ENCODE measurements around the gene GPC4. TPM values are rescaled to one million over a fixed set of nuclear protein-coding genes. Genes with fewer than 3 reads are reported as not detected.
"Not testable (repeated sequence)": the region's sequence is repeated elsewhere in the genome, so short reads cannot be mapped to it uniquely, and the experiment has no call there.

The GPC4 gene
- total RNA-seq, 3 donors from 2014 or later: 0.10 to 0.13 (median 0.11) TPM

GRCh38 chrX:133323431-133323830 is 91.9 kb downstream of the GPC4 start:
- H3K36me3 Mint-ChIP-seq (ENCODE audit: insufficient read depth): no peaks in the 10 kb centered on the region
- no peak overlapping the region for H3K4me3 Mint-ChIP-seq
- ATAC-seq (no peak), DNase-seq (no peak)
- no peaks in the 10 kb centered on the region for H3K4me1 Mint-ChIP-seq (ENCODE audit: low read depth)
- H3K27me3 Mint-ChIP-seq (ENCODE audit: low read depth): no peaks in the 10 kb centered on the region
- no peaks in the 10 kb centered on the region for H3K9me3 Mint-ChIP-seq

- not testable (repeated sequence) for H3K4me1 Mint-ChIP-seq (ENCODE audit: low read depth); H3K9me3 Mint-ChIP-seq; DNase-seq
Observed at GRCh38 chrX:133322269-133322668, 93.0 kb downstream of the GPC4 start.

GRCh38 chrX:133321451-133321850 is 93.8 kb downstream of the GPC4 start:
- DNase-seq (no peak), ATAC-seq (no peak)
- Mint-ChIP-seq H3K4me1 (ENCODE audit: low read depth) (no peaks in the 10 kb centered on the region), H3K4me3 (no peak overlapping the region), H3K27me3 (ENCODE audit: low read depth) (no peaks in the 10 kb centered on the region), H3K36me3 (ENCODE audit: insufficient read depth) (no peaks in the 10 kb centered on the region), H3K9me3 (no peaks in the 10 kb centered on the region)

More at GRCh38 chrX:133322269-133322668, 93.0 kb downstream of the GPC4 start:
- not testable (repeated sequence) for H3K36me3 Mint-ChIP-seq (ENCODE audit: insufficient read depth); H3K4me3 Mint-ChIP-seq; ATAC-seq; H3K27me3 Mint-ChIP-seq (ENCODE audit: low read depth)

GRCh38 chrX:133314281-133314680 is 101.0 kb downstream of the GPC4 start:
- Mint-ChIP-seq H3K9me3 (no peaks in the 10 kb centered on the region), H3K4me1 (ENCODE audit: low read depth) (no peaks in the 10 kb centered on the region), H3K4me3 (no peak overlapping the region), H3K27me3 (ENCODE audit: low read depth) (peaks cover 9% of the 10 kb centered on the region), H3K36me3 (ENCODE audit: insufficient read depth) (no peaks in the 10 kb centered on the region)
- no peak for ATAC-seq
- no peak for DNase-seq

- DNase-seq: no peak
- Mint-ChIP-seq H3K4me1 (ENCODE audit: low read depth) (no peaks in the 10 kb centered on the region), H3K27me3 (ENCODE audit: low read depth) (peaks cover 9% of the 10 kb centered on the region), H3K36me3 (ENCODE audit: insufficient read depth) (no peaks in the 10 kb centered on the region), H3K4me3 (no peak overlapping the region), H3K9me3 (no peaks in the 10 kb centered on the region)
- ATAC-seq: no peak
Observed at GRCh38 chrX:133308499-133308897, 106.8 kb downstream of the GPC4 start.

GRCh38 chrX:133307637-133308498 is 107.4 kb downstream of the GPC4 start:
- Mint-ChIP-seq H3K4me3 (no peak overlapping the region), H3K27me3 (ENCODE audit: low read depth) (peaks cover 9% of the 10 kb centered on the region)
- ATAC-seq: no peak

GRCh38 chrX:133307094-133307493 is 108.2 kb downstream of the GPC4 start:
- Mint-ChIP-seq H3K36me3 (ENCODE audit: insufficient read depth) (no peaks in the 10 kb centered on the region), H3K9me3 (no peaks in the 10 kb centered on the region), H3K4me3 (no peak overlapping the region), H3K4me1 (ENCODE audit: low read depth) (no peaks in the 10 kb centered on the region), H3K27me3 (ENCODE audit: low read depth) (peaks cover 9% of the 10 kb centered on the region)
- ATAC-seq (no peak), DNase-seq (no peak)

More at GRCh38 chrX:133307637-133308498, 107.4 kb downstream of the GPC4 start:
- Mint-ChIP-seq H3K9me3 (no peaks in the 10 kb centered on the region), H3K36me3 (ENCODE audit: insufficient read depth) (no peaks in the 10 kb centered on the region), H3K4me1 (ENCODE audit: low read depth) (no peaks in the 10 kb centered on the region)
- DNase-seq: no peak

- peaks cover 6% of the 10 kb centered on the region for H3K27me3 Mint-ChIP-seq (ENCODE audit: low read depth)
- no peaks in the 10 kb centered on the region for H3K9me3 Mint-ChIP-seq
- DNase-seq (no peak), ATAC-seq (no peak)
- H3K36me3 Mint-ChIP-seq (ENCODE audit: insufficient read depth): no peaks in the 10 kb centered on the region
- H3K4me3 Mint-ChIP-seq: no peak overlapping the region
- no peaks in the 10 kb centered on the region for H3K4me1 Mint-ChIP-seq (ENCODE audit: low read depth)
Observed at GRCh38 chrX:133306316-133306715, 109.0 kb downstream of the GPC4 start.

GRCh38 chrX:133305348-133305747 is 109.9 kb downstream of the GPC4 start:
- H3K36me3 Mint-ChIP-seq (ENCODE audit: insufficient read depth): no peaks in the 10 kb centered on the region
- peaks cover 4% of the 10 kb centered on the region for H3K27me3 Mint-ChIP-seq (ENCODE audit: low read depth)
- H3K4me1 Mint-ChIP-seq (ENCODE audit: low read depth): no peaks in the 10 kb centered on the region
- no peaks in the 10 kb centered on the region for H3K9me3 Mint-ChIP-seq
- DNase-seq (no peak), ATAC-seq (no peak)
- H3K4me3 Mint-ChIP-seq: no peak overlapping the region

- Mint-ChIP-seq H3K27me3 (ENCODE audit: low read depth) (no peaks in the 10 kb centered on the region), H3K36me3 (ENCODE audit: insufficient read depth) (no peaks in the 10 kb centered on the region), H3K4me1 (ENCODE audit: low read depth) (no peaks in the 10 kb centered on the region), H3K9me3 (no peaks in the 10 kb centered on the region), H3K4me3 (no peak overlapping the region)
- ATAC-seq (no peak), DNase-seq (no peak)
Observed at GRCh38 chrX:133302775-133303445, 112.4 kb downstream of the GPC4 start.

- Mint-ChIP-seq H3K9me3 (no peaks in the 10 kb centered on the region), H3K27me3 (ENCODE audit: low read depth) (no peaks in the 10 kb centered on the region), H3K4me3 (no peak overlapping the region), H3K36me3 (ENCODE audit: insufficient read depth) (no peaks in the 10 kb centered on the region), H3K4me1 (ENCODE audit: low read depth) (no peaks in the 10 kb centered on the region)
- DNase-seq: no peak
- ATAC-seq: no peak
Observed at GRCh38 chrX:133300591-133300990, 114.7 kb downstream of the GPC4 start.

- Mint-ChIP-seq H3K36me3 (ENCODE audit: insufficient read depth) (no peaks in the 10 kb centered on the region), H3K4me3 (no peak overlapping the region)
Observed at GRCh38 chrX:133297284-133297683, 118.0 kb downstream of the GPC4 start.

GRCh38 chrX:133294126-133294525 is 121.2 kb downstream of the GPC4 start:
- no peaks in the 10 kb centered on the region for H3K27me3 Mint-ChIP-seq (ENCODE audit: low read depth)
- H3K4me3 Mint-ChIP-seq: no peak overlapping the region
- H3K4me1 Mint-ChIP-seq (ENCODE audit: low read depth): no peaks in the 10 kb centered on the region
- no peak for ATAC-seq
- H3K9me3 Mint-ChIP-seq: no peaks in the 10 kb centered on the region
- no peaks in the 10 kb centered on the region for H3K36me3 Mint-ChIP-seq (ENCODE audit: insufficient read depth)
- no peak for DNase-seq

More at GRCh38 chrX:133297284-133297683, 118.0 kb downstream of the GPC4 start:
- no peaks in the 10 kb centered on the region for H3K9me3 Mint-ChIP-seq
- no peaks in the 10 kb centered on the region for H3K4me1 Mint-ChIP-seq (ENCODE audit: low read depth)
- DNase-seq (no peak), ATAC-seq (no peak)
- no peaks in the 10 kb centered on the region for H3K27me3 Mint-ChIP-seq (ENCODE audit: low read depth)

- H3K4me1 Mint-ChIP-seq (ENCODE audit: low read depth): no peaks in the 10 kb centered on the region
- no peaks in the 10 kb centered on the region for H3K9me3 Mint-ChIP-seq
- ATAC-seq: no peak
- no peaks in the 10 kb centered on the region for H3K36me3 Mint-ChIP-seq (ENCODE audit: insufficient read depth)
- DNase-seq: no peak
- no peak overlapping the region for H3K4me3 Mint-ChIP-seq
- H3K27me3 Mint-ChIP-seq (ENCODE audit: low read depth): no peaks in the 10 kb centered on the region
Observed at GRCh38 chrX:133290076-133290475, 125.2 kb downstream of the GPC4 start.

GRCh38 chrX:133287860-133288259 is 127.4 kb downstream of the GPC4 start:
- H3K36me3 Mint-ChIP-seq (ENCODE audit: insufficient read depth): no peaks in the 10 kb centered on the region
- ATAC-seq: no peak
- no peak for DNase-seq
- H3K4me3 Mint-ChIP-seq: no peak overlapping the region
- no peaks in the 10 kb centered on the region for H3K9me3 Mint-ChIP-seq
- H3K27me3 Mint-ChIP-seq (ENCODE audit: low read depth): no peaks in the 10 kb centered on the region
- H3K4me1 Mint-ChIP-seq (ENCODE audit: low read depth): no peaks in the 10 kb centered on the region
